Psoas muscle (tissue), 8 donors: ENCODE measurements around the gene TNFAIP2. TPM values are rescaled to one million over a fixed set of nuclear protein-coding genes. Genes with fewer than 3 reads are reported as not detected.

Source experiments
- ATAC-seq, 4 donors: fragments of 200-7000 bp; cut with Tn5 transposase; one replicate each; pipeline ENCODE4 v1.9.1; 2020; ENCODE audit warnings: moderate library complexity in 3 of 4, mild to moderate bottlenecking in 2 of 4
- DNase-seq, 2 donors: peaks; one replicate each; pipeline ENCODE4 v3.0.0-alpha.2; 2020
- H3K27ac ChIP-seq: fragments of 200-600 bp; one replicate; pipeline ENCODE4 v1.8.0; 2022
- H3K27me3 ChIP-seq, 3 donors: fragments of 200-600 bp in 1 of 3; one replicate each; pipeline versions ENCODE4 v1.6.1 to v1.8.0; 2013 to 2022; ENCODE audit warnings: low read length in 2 of 3, mild to moderate bottlenecking in 2 of 3, moderate library complexity in 1 of 3; ENCODE audit not compliant: insufficient read depth in 3 of 3
- H3K36me3 ChIP-seq, 2 donors: fragments of 200-600 bp in 1 of 2; one replicate each; pipeline versions ENCODE4 v1.6.1 to v1.8.0; 2013 to 2022; ENCODE audit warnings: low read depth in 1 of 2, mild to moderate bottlenecking in 1 of 2, moderate library complexity in 1 of 2; ENCODE audit not compliant: insufficient read depth in 1 of 2
- H3K4me1 ChIP-seq: fragments of 200-600 bp; one replicate; pipeline ENCODE4 v1.8.0; 2022
- H3K4me3 ChIP-seq: fragments of 200-600 bp; one replicate; pipeline ENCODE4 v1.8.0; 2022; ENCODE audit warnings: mild to moderate bottlenecking
- H3K9me3 ChIP-seq: fragments of 200-600 bp; one replicate; pipeline ENCODE4 v1.8.0; 2022
- CTCF ChIP-seq: fragments of 200-600 bp; IDR thresholded peaks from one replicate; pipeline ENCODE4 v1.8.0; 2022; ENCODE audit warnings: antibody characterized with exemption
- WGBS, 3 donors: extraction: QIAGEN DNeasy Blood & Tissue Kit; methylation state at CpG; one replicate each; pipeline versions ENCODE4 v1.1.6 to v1.1.7; 2013; 5-methylcytosine and 5-hydroxymethylcytosine counted together
- intact Hi-C, 2 donors: fragments of 100-400 bp; cut with DNase I; formaldehyde crosslinking; loops; one replicate each; pipeline versions ENCODE4 v1.11.0 to v1.14.2; 2022
- polyA plus RNA-seq, 3 donors: library from polyadenylated mRNA; stranded (reverse); fragments of 200-250 nt; gene quantifications; one replicate each; pipeline ENCODE4 v1.2.3, GENCODE V29; 2013
- total RNA-seq, 4 donors: library from RNA; stranded (reverse); fragmentation: NEBNext Ultra II Directional in 2 of 4; extraction: Animal tissue kit (Norgen Biotek cat#: 25700) in 2 of 4; gene quantifications; one replicate each; pipeline versions ENCODE4 v1.2.1 to v1.2.4, GENCODE V29; 2021 to 2023
- donor health status: healthy with polysubstance abuse.
- donor health status: DM: no; HTN: no; CAD: no; lungs with moderate emphysema.
- donor health status: Bipolar disorder and iron deficiency.
- donor health status: healthy.
- donor health status: DM: yes; HTN: yes; CAD: no.
- donor health status: DM: no; HTN: no; CAD: no.
- donor health status: DM: no; HTN: no; CAD: no.
- donor health status: DM: yes; HTN: yes; CAD: no.

TNFAIP2 gene
- total and polyA plus RNA-seq, 7 donors: 25.7 to 146 (median 39.9) TPM

GRCh38 chr14:103121121-103121845, 2.0 kb upstream of the TNFAIP2 start:
- no peaks in the 10 kb centered on the region for H3K9me3 ChIP-seq
- H3K27ac ChIP-seq: peak overlapping the region; percentile 91
- no peak for TF ChIP-seq CTCF
- peaks cover 49% of the 10 kb centered on the region for H3K4me1 ChIP-seq
- intact Hi-C loops: no loop called here
- 37 to 45% (median 39%) methylated on average over 16 to 18 of the region's 18 CpGs for WGBS, 3 donors
- H3K36me3 ChIP-seq: no peaks in the 10 kb centered on the region
- DNase-seq: peak; percentile 83 to 89
- H3K4me3 ChIP-seq: no peak overlapping the region
- H3K27me3 ChIP-seq: no peaks in the 10 kb centered on the region
- peak in 3 of 4 donors; percentile 4 to 29 (median 16) for ATAC-seq

GRCh38 chr14:103121846-103122584, 1.2 kb upstream of the TNFAIP2 start:
- Histone ChIP-seq H3K4me3 (peak overlapping the region; percentile 79), H3K9me3 (no peaks in the 10 kb centered on the region), H3K27ac (peak overlapping the region; percentile 91), H3K27me3 (no peaks in the 10 kb centered on the region), H3K4me1 (peaks cover 53% of the 10 kb centered on the region), H3K36me3 (no peaks in the 10 kb centered on the region)
- DNase-seq: peak; percentile 91 to 95
- ATAC-seq: peak in 3 of 4 donors; percentile 4 to 39 (median 31)
- intact Hi-C loops: no loop called here
- no peak for TF ChIP-seq CTCF
- 21 to 33% (median 27%) methylated on average over 21 to 23 of the region's 23 CpGs for WGBS, 3 donors

GRCh38 chr14:103122585-103122946, 695 bp upstream of the TNFAIP2 start:
- intact Hi-C loops: no loop called here

More at GRCh38 chr14:103122585-103122946, 695 bp upstream of the TNFAIP2 start:
- no peaks in the 10 kb centered on the region for H3K9me3 ChIP-seq
- peaks cover 0 to 1% of the 10 kb centered on the region in 2 donors for H3K36me3 ChIP-seq
- peak; percentile 44 to 72 for DNase-seq
- peak overlapping the region; percentile 91 for H3K27ac ChIP-seq
- peak overlapping the region; percentile 79 for H3K4me3 ChIP-seq
- no peaks in the 10 kb centered on the region for H3K27me3 ChIP-seq
- 37 to 38% (median 38%) methylated on average over 14 to 15 of the region's 15 CpGs for WGBS, 3 donors
- H3K4me1 ChIP-seq: peaks cover 52% of the 10 kb centered on the region
- ATAC-seq: no peak
- no peak for TF ChIP-seq CTCF
